Stomach (tissue), 9 donors: ENCODE results near the gene SORCS1. TPM values are rescaled to one million over a fixed set of nuclear protein-coding genes. Genes with fewer than 3 reads are reported as not detected.

Experiments used
- DNase-seq, 2 donors: peaks; one replicate each; pipeline versions ENCODE4 v3.0.0 to v3.0.0-alpha.2; 2013 to 2019
- H3K27ac ChIP-seq, 5 donors: fragments of 200-600 bp in 4 of 5; sonication (generic) in 4 of 5; one replicate each; pipeline ENCODE4 v1.5.1; 2013 to 2019; ENCODE audit warnings: mild to moderate bottlenecking in 1 of 5, moderate library complexity in 1 of 5
- H3K27me3 ChIP-seq, 3 donors: fragments of 200-600 bp; sonication (generic); one replicate each; pipeline ENCODE4 v1.5.1; 2017 to 2019; ENCODE audit warnings: mixed run types in 1 of 3
- H3K36me3 ChIP-seq, 4 donors: fragments of 200-600 bp; sonication (generic); 1 replicate in 3 of 4; 2 replicates in 1 of 4; pipeline ENCODE4 v1.5.1; 2016 to 2019
- H3K4me1 ChIP-seq, 4 donors: fragments of 200-600 bp; sonication (generic); one replicate each; pipeline ENCODE4 v1.5.1; 2016 to 2019
- H3K4me3 ChIP-seq, 4 donors: fragments of 200-600 bp; sonication (generic) in 3 of 4; one replicate each; pipeline ENCODE4 v1.5.1; 2016 to 2019; ENCODE audit warnings: mild to moderate bottlenecking in 1 of 4
- H3K9me3 ChIP-seq, 4 donors: fragments of 200-600 bp; sonication (generic); one replicate each; pipeline ENCODE4 v1.5.1; 2016 to 2019
- CTCF ChIP-seq, 7 experiments: fragments of 450-650 bp in 4 of 7; fragments of 200-600 bp in 3 of 7; sonication (generic) in 3 of 7; IDR thresholded peaks; one replicate each; pipeline ENCODE4 v1.5.1; 2016 to 2019; ENCODE audit warnings: antibody characterized with exemption in 7 of 7, control low read depth in 2 of 7, mild to moderate bottlenecking in 1 of 7
- EP300 ChIP-seq: sonication (generic); formaldehyde crosslinking; IDR thresholded peaks from one replicate; pipeline ENCODE4 v1.6.1; 2017; ENCODE audit warnings: antibody characterized with exemption
- POLR2A ChIP-seq, 4 donors: fragments of 450-650 bp; IDR thresholded peaks; one replicate each; pipeline ENCODE4 v1.6.1; 2016; ENCODE audit warnings: antibody characterized with exemption in 4 of 4, control low read depth in 2 of 4, mild to moderate bottlenecking in 1 of 4, moderate library complexity in 1 of 4
- POLR2AphosphoS5 ChIP-seq, 3 donors: sonication (generic); formaldehyde crosslinking; IDR thresholded peaks; one replicate each; pipeline ENCODE4 v1.6.1; 2016; ENCODE audit warnings: antibody characterized with exemption in 3 of 3
- WGBS, 5 donors: extraction: QIAGEN DNeasy Blood & Tissue Kit in 3 of 5; methylation state at CpG; one replicate each; pipeline versions ENCODE4 v1.1.5 to v1.1.7; 2013 to 2018; 5-methylcytosine and 5-hydroxymethylcytosine counted together
- intact Hi-C: fragments of 100-400 bp; cut with DNase I; formaldehyde crosslinking; loops from one replicate; pipeline ENCODE4 v1.15.1; 2023; ENCODE audit warnings: low total_unique reads
- polyA plus RNA-seq, 3 donors: library from polyadenylated mRNA; stranded (reverse); fragments of 200-250 nt; gene quantifications; one replicate each; pipeline ENCODE4 v1.2.3, GENCODE V29; 2013
- total RNA-seq, 5 donors: library from RNA; depleted of rRNA; stranded (reverse); fragments of >200 nt; gene quantifications; one replicate each; pipeline versions ENCODE4 v1.1.0 to v1.2.3, GENCODE V29; 2014 to 2016
- donor health status: healthy with polysubstance abuse.
- donor health status: Bipolar disorder and iron deficiency.
- donor health status: healthy.

SORCS1 gene
- total and polyA plus RNA-seq, 8 donors = 0.25 to 10.1 (median 0.69) TPM

GRCh38 chr10:106771154-106771553 is 393.4 kb downstream of the SORCS1 start:
- no peaks in the 10 kb centered on the region for H3K9me3 ChIP-seq
- WGBS, 5 donors = 52 to 75% (median 64%) methylated on average over 2 of the region's 2 CpGs
- H3K36me3 ChIP-seq = no peaks in the 10 kb centered on the region
- H3K4me3 ChIP-seq = no peak overlapping the region
- no peak overlapping the region for H3K27ac ChIP-seq
- no peaks in the 10 kb centered on the region for H3K27me3 ChIP-seq
- intact Hi-C loops = no loop called here
- no peaks in the 10 kb centered on the region for H3K4me1 ChIP-seq
- TF ChIP-seq EP300 = no peak
- no peak for TF ChIP-seq CTCF (IDR thresholded peaks at IDR 0.05)
- TF ChIP-seq POLR2A (IDR thresholded peaks at IDR 0.05) = no peak
- no peak for TF ChIP-seq POLR2AphosphoS5 (IDR thresholded peaks at IDR 0.05)
- no peak for DNase-seq

- DNase-seq = no peak
- Histone ChIP-seq H3K27me3 (no peaks in the 10 kb centered on the region), H3K9me3 (no peaks in the 10 kb centered on the region), H3K4me3 (no peak overlapping the region), H3K27ac (no peak overlapping the region), H3K36me3 (no peaks in the 10 kb centered on the region), H3K4me1 (no peaks in the 10 kb centered on the region)
- TF ChIP-seq POLR2A (IDR thresholded peaks at IDR 0.05) (no peak), CTCF (IDR thresholded peaks at IDR 0.05) (no peak), EP300 (no peak), POLR2AphosphoS5 (IDR thresholded peaks at IDR 0.05) (no peak)
- intact Hi-C loops = no loop called here
Observed at GRCh38 chr10:106768204-106768603, 396.3 kb downstream of the SORCS1 start.

DNA sequence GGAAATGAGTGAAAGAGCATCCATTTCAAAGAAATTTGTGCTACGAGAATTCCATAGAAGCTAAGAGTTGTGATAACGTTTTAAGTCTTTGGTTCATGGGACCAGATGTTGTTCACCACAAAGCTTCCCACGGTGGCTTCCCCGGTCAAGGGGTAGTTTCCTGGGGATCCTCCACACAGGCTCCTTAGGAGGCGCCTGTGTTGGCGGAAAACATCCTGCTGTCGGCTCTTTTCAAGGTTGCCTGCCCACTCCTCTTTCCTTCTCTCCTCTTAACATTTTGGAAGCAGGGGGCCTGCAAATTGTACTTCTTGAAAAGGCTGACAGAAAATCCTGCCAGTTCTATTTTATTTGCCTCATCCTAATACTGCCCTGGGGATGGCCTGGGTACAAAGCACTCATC is 398.6 kb downstream of the SORCS1 start:
- Histone ChIP-seq H3K36me3 (no peaks in the 10 kb centered on the region), H3K4me1 (no peaks in the 10 kb centered on the region), H3K4me3 (no peak overlapping the region), H3K27ac (no peak overlapping the region), H3K27me3 (no peaks in the 10 kb centered on the region), H3K9me3 (no peaks in the 10 kb centered on the region)
- intact Hi-C loops = no loop called here
- no peak for DNase-seq
- TF ChIP-seq POLR2AphosphoS5 (IDR thresholded peaks at IDR 0.05) (no peak), EP300 (no peak), CTCF (IDR thresholded peaks at IDR 0.05) (no peak), POLR2A (IDR thresholded peaks at IDR 0.05) (no peak)
- 61 to 86% (median 76%) methylated on average over 7 of the region's 7 CpGs for WGBS, 5 donors

DNA sequence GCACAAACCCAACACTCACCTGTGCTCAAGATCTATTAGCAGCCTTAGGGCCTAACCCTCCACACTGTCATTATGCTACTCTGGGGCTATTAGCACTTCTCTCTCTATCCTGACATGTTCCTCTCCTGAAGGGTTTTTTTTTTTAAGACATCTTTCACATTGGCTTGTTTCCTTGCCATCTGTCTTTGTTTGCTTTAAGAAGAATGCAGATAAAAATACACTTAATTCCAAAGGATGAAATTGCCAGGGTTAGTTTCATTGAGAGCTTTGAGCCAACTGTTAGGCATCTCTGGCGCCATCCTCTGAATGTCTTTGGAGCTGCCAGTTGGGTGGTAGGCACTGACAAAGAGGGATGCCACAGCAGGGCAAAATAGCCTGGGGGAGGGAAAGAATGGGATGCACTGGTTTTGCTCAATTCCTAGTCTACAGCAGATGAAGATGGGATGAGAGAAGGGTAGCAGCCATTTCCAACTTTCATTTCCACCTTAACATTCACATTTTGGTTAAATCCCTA is 399.2 kb downstream of the SORCS1 start:
- no peak for DNase-seq
- intact Hi-C loops = no loop called here
- Histone ChIP-seq H3K27ac (no peak overlapping the region), H3K4me3 (no peak overlapping the region), H3K36me3 (no peaks in the 10 kb centered on the region), H3K27me3 (no peaks in the 10 kb centered on the region), H3K4me1 (no peaks in the 10 kb centered on the region), H3K9me3 (no peaks in the 10 kb centered on the region)
- TF ChIP-seq POLR2A (IDR thresholded peaks at IDR 0.05) (no peak), POLR2AphosphoS5 (IDR thresholded peaks at IDR 0.05) (no peak), CTCF (IDR thresholded peaks at IDR 0.05) (no peak), EP300 (no peak)
- WGBS, 5 donors = 74 to 89% (median 79%) methylated on average over 1 of the region's 1 CpG
